GM21576 (cell line): ENCODE results near the gene MAD1L1.
"Not testable (repeated sequence)": the region's sequence is repeated elsewhere in the genome, so short reads cannot be mapped to it uniquely, and the experiment has no call there.

Experiments used
- ATAC-seq: cut with Tn5 transposase; IDR thresholded peaks from one replicate; pipeline ENCODE4 v1.9.1; 2021; ENCODE audit warnings: mild to moderate bottlenecking, moderate library complexity; ENCODE audit not compliant: unreplicated experiment

MAD1L1 gene

DNA sequence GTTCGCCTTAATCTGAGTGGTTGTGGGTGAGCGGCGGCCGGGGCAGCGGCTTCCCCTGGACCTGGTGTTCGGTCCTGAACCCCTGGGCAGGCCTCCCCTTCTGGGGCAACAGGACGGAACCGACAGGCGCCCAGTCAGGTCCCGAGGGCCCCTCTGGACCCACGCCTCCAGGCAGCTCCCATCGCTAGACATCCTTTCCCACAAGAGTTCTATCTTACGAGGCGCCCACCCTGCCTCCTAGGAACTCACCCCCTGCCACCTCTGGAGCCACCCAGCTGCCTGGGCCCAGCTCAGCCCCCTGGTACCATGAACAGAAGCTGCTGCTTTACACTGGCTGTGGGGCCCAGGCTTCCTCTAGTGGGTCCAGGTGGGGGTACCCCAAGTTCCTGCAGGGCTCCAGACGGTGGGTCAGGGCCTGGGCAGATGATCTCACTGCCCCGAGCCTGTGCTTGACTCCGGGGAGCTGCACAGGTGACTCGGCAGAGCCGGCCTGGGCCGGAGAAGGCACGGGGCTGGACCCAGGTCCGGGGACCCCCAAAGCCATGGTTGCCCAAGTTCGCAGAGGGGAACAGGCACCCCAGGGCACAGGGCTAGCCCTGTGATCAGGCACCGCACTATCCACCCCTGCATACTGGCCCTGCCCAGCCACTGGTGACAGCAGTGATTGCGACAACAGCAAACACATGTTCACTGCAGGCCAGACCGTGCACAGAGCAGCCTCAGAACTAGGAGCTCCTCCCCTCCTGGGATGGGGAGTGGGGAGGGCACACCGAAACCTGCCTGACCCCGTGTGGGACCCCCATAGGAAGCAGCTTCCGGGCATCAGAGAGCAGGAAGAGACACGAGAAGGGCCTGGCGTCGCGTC, 382.4 kb downstream of the MAD1L1 start:
- no peak for ATAC-seq

DNA sequence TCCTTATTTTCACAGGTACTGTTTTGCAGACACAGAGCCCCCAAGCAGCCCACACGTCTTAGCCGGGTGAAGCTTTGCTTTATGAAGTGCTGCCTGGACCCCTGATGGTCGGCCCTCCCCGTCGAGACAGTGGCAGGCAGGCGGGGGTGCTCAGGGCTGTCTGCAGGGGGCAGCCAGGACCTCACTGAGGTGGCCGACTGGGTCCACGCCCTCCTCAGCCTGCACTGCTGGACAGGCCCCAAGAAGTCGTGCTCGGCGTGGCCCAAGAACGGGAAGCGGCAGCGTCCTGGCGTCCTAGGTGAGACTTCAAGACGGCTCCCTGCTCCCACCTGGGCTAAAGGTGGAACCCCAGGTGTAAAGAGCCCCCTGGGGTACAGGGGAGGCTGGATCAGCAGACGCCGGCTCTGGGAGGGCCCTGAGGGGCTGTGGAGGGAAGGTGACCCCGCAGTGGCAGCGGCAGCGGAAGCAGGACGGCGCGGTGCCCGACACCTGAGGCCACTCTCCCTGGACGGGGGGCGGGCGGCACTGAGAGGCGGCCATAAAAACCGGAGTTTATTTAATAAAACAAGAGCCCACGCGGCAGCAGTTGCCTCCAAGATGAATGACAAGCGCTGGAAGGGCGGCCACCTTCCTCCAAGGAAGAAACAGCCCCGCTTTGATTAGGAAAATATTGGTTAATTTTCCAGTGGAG, 383.2 kb downstream of the MAD1L1 start:
- ATAC-seq, result no peak

DNA sequence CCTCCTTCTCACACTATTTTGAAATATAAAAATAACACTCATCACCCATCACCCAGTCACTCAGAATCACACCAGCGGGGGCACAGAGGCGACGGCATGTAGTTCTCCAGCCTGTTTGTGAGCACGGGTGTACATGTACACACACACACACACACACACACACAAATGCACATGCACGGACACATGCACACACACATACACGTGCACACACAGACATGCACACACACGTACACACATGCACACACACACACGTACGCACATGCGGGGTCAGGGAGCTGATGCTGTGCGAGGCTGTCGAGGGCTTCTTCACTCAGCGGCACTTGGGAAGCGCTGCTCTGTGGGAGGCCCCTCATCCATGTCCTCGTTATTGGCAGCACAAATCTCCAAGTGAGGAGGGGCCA, 383.8 kb downstream of the MAD1L1 start:
- ATAC-seq, result no peak

DNA sequence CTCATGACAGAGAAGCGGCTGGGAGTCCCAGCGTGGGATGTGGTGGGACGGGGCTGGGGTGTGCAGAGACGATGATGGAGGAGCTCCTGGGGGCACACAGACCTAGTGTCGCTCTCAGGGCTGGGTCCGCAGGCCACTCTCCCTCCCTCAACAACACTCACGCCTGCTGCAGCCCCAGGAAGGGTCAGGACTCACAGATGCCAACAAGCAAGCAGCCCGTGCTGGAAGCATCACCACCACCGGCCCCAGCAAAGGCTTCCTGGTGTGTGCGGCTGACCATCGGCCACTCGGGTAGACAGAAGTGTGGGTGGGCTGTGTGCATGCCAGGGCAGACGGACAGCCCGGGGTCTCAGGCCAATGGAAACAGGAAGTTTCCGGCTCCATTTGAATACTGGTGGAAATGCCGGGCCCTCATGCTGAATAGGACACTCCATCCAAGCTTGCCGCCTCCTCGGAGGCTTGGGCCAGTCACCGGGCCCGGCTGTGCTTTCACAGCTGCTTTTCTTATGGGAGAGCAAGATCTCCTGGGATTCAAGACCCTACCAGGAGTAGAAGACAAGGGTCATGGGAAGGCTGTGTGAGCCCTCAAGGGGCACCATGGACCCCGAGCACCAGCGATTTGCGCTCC, 384.6 kb downstream of the MAD1L1 start:
- ATAC-seq, result no peak

DNA sequence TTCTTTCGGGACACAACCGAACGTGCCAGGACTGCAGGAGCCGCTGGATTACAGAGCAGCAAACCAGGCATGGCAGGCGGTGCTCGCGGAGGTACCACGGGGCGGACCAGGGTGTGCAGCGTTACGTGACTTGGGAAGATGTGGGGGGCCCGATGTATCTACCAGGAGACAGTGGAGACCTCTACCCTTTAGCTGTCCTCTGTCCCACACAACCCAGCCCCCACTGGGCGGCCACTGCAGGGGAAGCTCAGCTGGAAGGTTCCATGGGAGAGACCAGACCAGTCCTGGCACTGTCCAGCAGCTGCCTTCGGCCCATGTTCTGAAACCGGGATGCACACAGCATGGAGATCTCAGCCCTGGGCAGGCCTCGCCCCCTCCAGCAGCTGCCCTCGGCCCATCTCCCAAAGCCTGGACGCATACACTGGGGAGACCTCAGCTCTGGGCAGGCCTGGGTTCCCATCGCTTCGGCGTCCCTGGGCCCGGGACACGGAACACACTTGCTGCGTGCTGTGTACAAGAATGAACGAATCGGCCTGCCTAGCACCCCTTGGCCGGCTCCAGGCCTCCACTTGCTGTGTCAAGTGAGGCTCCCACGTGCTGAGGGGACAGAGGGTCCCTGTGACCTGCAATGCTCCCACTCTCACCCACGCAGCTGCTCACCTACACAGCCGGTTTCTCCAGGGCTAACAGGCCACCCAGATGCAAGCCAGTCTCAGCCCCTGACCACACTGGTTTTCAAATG, 385.3 kb downstream of the MAD1L1 start:
- ATAC-seq, result no peak

DNA sequence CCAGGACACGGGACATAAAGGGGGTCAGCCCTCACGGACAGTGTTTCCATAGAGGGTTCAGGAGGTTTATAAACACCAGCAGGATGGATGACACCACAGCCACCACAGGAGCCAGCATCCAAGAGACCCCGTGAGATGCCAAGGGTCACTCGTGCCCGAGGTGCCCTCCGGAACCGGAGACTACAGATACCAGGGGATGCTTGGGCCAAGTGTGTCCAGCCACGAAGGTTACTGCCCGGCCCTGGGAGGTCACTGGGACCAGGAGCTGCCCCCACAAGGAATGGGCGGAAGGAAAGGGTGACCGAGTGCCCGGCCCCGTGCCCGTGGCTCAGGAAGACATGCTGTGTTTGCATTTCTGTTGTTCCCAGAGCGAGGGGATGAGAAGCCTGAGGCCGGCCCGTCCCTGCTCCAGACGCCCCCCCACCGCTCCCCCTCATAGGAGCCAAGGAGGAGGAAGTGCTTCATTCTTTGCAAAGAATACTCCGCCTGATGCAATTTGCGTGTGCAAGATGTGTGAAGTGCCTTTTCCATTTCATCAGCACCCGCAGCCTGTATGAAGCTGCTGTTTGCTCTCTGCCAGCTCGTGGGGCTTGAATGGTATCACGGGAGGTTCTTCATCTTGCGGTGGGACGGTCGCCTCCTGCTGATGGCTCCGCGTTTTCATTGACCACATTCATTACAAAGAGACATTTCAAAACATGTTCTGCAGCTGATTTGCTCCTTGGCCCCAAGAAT, 386.2 kb downstream of the MAD1L1 start:
- ATAC-seq, result no peak

DNA sequence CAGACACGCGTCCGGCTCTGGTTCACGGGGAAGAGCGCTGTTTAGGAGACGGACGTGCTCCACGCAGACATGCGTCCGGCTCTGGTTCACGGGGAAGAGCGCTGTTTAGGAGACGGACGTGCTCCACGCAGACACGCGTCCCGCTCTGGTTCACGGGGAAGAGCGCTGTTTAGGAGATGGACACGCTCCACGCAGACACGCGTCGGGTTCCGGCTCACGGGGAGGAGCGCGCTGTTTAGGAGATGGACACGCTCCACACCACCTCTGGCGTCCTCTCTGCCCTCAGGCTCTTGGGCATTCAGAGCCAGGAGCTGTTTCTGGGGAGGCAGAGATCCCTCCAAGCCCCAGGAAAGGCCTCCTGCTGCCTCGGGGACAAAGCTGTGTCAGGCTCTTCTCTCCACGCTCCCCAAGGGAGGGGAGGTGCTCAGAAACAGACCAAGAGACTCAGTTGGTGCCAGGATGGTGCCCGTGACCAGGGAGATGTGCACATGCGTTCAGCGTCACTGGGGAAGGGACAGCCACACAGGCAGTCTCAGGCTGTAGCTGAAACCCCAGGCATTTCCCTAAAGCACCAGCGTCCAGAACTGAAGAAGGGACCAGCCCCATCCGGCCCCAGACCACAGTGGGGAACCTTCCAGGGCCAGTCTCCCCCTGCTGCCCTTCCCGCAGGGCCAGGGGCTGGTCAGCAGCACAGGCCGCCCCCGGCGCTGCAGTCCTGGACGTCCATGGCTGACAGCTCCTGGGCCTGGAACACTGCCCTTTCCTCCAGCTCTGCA, 387.0 kb downstream of the MAD1L1 start:
- no peak for ATAC-seq

DNA sequence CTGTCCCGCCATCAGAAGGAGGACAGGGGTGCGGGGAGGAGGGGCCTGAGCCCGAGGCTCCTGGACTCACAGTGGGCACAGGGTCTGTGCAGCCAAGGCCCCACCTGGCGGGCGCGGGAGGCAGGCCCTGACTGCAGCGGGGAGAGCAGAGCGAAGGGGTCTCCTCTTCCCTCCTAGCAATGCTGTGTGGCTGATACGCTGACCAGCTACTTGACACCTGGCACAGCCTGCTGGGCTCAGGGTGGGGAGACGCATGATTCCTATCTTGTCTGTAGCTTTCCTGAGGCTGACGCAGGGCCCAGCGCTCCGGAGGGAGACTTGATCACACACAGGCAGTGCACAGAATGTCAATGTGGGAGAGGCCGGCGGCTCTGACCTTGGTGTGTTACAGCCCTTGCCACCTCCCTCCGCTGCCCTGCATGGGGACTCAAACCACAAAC, 387.8 kb downstream of the MAD1L1 start:
- ATAC-seq, result no peak

DNA sequence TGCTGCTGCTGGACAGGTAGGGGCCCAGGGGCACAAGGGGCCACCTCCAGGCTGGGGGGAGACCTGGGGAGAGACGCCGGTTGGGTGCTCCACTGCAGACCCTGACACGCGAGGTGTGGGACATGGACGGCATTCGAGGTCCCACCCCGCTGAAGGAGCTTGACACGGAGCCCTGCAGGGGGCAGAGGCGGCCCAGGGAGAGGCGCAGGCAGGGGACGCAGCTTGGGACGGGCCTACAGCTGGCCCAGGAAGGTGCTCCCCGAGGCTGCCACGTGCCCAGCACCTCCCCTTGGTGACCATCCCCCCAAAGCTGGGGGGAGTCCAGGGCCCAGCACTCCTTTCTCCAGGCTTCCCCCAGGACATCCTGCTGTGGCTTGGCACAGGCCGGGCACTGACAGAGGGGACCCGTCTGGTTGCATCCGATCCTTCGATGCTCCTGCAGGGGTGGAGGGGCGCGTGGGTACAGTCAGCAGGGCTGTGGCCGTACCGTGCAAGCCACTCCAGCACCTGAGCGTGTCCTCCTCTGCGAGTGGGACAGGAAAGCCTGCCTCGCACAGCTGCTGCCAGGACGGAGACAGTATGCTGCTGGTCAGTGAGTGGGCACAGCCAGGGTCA, 388.3 kb downstream of the MAD1L1 start:
- ATAC-seq, result no peak

DNA sequence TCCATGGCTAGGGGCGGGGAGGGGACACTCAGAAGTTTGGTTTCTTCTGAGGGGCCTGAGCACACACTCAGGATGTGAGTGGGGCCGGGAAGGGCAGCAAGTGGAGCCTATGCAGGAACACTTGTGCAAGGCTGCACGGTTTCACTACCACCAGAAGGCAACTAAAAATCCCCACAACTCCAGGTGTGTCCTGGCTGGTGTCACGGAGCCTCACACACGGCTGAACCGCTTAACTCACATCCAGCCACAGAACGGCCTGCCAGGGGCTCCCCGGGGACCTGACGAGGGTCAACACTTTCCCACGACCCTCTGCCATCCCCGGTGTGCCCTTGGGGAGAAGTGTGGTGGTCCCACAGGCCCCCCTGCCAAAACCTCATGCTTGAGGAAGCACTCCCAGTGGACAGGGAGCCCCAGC, 388.8 kb downstream of the MAD1L1 start:
- no peak for ATAC-seq

DNA sequence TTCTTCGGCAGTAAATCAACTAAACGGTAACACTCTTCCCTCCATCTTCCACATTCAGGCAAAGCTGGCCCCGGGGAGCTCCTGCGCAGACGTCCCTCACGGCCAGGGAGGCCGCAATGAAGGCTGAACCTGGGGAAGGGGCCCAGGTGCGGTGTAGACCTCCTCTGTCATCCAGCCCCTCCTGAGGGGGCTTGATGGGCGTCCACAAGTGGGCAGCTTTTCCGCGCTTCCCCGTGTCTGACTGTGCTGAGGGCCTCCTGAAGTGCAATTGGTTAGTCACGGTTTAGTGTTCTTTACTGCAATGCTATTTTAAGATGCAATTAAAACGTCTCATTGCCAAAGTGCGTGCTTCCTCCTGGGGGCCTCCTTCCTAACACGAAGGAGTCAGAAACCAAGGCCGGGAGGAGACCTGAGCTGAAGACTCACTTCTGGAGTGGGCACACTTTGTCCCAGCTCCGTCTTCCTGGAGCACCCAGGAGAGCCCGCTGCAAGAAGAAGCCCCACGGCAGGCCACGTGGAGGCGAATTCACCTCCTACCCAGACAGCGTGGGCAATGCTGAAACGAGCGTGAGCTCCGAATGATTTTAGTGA, 389.4 kb downstream of the MAD1L1 start:
- no peak for ATAC-seq

DNA sequence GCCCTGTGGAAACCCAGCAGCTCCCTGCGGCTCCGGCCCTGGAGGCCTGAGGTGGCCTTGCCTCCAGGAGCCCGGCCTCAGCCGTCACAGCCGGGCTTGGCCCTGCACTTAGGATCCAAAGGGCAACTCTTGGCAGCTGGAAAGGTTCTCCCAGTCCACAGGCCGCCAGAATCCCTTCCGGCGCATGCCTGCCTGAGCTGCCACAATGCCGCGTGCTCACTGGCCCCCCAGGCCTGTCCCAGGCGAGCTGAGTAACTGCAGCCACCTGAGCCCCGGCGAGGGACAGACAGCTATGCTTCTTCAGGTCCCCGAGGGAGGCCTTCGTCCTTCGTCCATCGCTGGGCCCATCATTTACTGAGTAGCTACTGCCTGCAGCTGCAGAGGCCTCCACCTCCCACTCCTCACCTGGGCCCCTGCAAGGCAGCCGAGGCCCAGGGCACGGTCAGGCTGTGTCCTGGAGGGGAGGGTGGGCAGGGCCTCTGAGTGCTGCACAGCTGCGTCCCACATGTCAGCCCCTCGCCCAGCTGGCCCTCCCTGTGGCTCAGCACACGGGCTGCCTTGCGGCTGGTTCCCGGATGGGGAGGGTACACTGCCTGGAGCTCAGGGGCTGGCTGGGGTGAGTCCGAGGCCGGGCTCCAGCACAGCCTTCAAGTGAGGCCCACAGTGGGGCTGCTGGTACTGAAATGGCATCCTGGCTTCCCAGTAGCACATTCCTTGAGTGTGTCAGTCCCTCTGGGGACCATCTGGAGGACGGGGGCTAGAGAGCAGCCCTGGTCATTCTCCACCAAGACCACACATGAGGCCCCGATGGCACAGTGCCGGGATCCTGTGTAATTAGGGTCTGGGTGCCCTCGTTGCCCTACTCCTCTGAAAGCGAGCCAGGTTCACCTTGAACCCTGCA, 390.2 kb downstream of the MAD1L1 start:
- no peak for ATAC-seq

DNA sequence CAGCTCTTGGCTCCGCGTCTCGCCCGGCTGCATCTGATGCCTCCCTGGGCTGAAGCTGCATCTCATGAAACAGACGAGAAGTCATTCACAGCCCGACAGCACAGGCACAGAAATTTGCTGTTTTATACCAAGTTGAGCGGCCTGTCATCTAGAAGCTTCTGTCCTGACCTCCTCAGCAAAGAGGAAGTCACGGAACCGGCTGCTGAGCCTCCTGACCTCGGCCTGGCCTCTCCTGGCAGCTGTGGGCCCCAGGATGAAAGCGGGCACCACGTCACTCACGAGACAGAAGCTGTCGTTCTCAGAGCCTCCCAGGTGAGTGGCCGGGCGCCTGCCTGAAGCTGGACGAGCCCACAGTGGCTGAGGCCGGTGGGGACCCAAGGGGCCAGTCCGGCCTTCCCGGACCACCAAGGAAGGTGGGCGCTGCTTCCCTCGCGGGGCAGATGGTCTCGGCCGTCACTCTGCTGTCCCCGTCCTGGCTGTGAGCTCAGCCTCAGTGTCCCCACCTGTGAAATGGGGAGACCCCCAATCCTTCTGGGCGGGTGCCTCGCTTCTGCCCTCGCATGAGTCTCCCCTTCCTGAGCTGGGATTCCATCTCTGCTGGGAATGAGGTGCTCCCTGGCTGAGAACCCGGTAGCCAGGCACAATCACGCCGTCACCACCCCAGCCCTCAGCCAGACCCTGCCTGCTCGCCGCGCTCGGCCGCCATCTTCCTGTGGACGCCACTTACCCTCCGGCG, 391.3 kb downstream of the MAD1L1 start:
- not testable (repeated sequence) for ATAC-seq

DNA sequence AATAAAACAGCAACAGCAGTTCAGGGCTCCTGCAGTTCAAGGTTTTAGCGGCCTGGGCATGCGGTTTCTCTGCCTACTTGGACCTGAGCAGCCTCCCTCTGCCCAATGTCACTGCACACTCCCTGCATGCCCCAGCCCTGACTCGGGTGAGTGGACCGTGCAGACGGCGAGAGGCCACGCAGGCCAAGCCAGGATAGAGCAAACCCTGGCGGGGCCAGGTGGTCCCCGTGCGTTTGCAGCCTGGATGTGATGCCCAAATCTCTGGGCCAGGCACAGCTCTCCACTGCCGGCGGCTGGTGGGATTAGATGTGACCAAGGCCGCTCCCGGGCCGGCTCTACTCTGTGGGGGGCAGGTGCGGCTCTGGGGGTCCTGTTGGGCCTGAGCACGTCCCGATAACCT, 392.0 kb downstream of the MAD1L1 start:
- ATAC-seq, result not testable (repeated sequence)

DNA sequence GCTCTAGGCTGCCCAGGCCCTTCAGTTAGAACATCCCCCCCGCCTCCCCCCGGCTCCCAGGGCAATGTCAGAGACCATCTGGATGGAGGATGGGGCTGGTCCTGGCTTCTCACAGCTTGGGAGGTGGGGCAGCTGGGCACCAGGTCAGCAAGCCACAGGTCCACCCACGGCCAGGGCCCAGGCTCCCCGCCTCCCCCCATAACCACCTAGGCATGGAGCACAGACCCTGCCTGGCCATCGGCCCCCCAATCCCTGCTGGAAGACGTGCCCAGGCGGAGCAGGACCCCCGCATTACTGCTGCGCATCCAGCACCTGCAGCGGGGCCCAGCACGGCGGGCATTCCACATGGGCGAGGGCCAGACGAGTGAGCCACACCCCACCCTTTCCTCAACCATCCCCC, 393.0 kb downstream of the MAD1L1 start:
- no peak for ATAC-seq

DNA sequence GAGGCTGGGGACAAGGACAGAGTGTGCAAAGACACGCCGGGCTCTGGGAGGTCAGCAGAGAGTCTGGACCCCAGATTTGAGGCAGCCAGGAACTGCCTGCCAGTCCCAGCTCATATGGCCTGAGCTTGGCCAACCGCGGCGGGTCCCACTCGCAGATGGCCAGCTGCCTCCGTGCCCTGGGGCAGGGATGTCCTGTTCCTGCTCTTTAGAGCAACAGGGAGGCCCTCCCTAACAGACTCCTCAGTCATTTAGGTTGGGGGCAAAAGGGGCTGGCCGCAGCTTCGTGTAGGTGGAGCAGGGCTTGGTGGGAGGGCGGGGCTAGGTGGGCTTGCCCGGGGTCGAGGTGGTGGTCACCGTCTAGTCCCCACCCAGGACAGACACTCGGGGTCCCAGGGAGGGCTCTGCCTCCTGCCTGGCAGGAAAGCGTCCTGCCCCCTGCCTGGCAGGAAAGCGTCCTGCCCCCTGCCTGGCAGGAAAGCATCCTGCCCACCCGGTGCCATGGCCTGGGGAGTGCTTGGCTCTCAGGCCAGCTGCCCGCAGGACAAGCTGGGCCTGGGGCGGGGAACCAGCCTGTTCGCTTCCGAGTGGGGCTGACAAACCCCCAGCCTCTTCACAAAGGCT, 393.7 kb downstream of the MAD1L1 start:
- not testable (repeated sequence) for ATAC-seq

DNA sequence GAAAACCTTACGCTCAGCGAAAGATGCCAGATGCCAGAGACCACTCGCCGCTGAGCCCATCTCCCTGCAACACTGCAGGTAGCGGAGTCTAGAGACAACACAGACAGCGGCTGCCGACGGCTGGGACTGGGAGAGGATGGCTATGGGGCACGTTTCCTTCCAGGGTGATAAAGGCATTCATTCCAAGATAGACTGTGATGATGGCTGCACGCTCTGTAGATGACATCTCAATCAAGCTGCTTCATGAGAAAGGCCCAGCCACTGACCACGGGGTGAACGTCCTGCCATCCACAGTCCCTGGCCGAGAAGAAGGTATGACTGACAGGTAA, 394.2 kb downstream of the MAD1L1 start:
- ATAC-seq, result not testable (repeated sequence)
